GM08714 (cell line): ENCODE data around the gene LRRC70.
"Not testable (repeated sequence)": the region's sequence is repeated elsewhere in the genome, so short reads cannot be mapped to it uniquely, and the experiment has no call there.

ENCODE experiments used
- H3K4me3 ChIP-seq: fragments of 200-500 bp; sonication (Bioruptor generic); 2 replicates; pipeline ENCODE4 v1.5.1; 2014; ENCODE audit warnings: mild to moderate bottlenecking, low read length, inconsistent platforms
- ZNF274 ChIP-seq: IDR thresholded peaks from 2 replicates; pipeline ENCODE4 v1.6.1; 2012; ENCODE audit warnings: mild to moderate bottlenecking, low read depth, low read length

LRRC70 gene

DNA sequence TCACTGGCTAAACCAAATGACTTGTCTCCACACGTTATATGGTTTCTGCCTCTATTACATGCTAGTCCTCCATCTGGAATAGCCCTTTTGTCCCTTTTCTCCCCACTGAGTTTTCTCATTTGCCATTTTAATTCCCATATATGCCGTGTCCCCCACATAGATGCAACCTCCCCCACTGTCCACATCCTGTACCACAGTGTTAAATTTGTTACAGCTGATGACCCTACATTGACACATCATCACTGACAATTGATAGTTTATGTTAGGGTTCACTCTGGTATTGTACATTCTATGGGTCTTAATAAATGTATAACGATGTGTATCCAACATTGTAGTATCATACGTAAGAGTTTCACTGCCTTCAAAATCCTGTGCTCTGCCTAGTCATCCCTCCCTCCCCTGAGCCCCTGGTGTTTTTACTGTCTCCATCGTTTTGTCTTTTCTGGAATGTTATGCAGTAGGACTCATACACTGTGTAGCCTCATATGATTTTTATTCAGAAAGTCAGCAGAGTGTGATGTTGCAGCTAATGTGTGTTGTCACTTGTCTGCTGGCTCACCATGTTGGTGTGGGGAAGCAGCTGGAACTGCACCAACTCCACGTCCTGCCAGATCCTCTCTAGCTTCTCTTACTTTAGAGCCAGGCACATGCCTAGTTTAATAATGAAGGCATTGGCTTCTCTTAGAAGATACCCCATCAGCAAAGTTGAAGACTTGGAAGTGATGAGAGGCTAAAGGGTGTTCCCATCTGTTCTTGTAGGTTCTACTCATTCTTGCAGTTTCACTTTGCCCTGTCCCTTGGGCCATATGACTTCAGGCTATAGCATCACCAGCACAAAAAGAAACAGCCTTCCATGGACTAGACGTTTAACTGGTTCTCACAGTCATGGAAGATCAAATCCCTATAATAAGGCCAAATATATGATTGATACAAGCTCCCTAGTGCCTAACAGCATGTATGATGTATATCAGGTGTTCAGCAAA, 30.2 kb downstream of the LRRC70 start:
- no peak overlapping the region for H3K4me3 ChIP-seq
- no peak for TF ChIP-seq ZNF274

GRCh38 chr5:62614355-62614754, 35.7 kb downstream of the LRRC70 start:
- no peak overlapping the region for H3K4me3 ChIP-seq
- TF ChIP-seq ZNF274 = no peak

DNA sequence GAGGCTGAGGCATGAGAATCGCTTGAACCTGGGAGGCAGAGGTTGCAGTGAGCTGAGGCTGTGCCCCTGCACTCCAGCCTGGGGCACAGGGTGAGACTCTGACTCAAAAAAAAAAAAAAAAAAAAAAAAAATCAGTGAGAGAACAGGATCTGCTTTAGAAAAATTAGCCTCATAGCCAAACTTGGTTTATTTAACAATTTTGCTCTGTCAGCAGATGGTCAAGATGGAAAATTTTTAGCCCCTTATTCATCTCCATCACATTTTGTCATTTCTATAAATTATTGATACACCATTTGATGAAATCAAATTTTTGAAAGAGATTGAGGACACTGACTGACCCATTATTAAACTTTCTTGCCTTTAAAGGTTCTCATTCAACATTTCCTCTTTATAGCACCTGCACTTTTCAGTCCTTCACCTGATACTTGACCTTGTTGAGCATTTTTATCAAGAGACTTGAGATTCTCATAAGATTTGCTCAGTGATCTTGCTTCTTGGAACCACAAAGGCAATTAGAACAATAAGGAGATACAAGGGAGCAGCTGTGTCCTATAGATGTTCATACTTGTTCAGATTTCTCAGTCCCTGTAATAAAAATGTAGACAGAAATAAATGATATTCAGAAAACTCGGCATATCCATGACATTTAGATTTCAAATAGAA, 38.1 kb downstream of the LRRC70 start:
- TF ChIP-seq ZNF274 = no peak
- H3K4me3 ChIP-seq = no peak overlapping the region

DNA sequence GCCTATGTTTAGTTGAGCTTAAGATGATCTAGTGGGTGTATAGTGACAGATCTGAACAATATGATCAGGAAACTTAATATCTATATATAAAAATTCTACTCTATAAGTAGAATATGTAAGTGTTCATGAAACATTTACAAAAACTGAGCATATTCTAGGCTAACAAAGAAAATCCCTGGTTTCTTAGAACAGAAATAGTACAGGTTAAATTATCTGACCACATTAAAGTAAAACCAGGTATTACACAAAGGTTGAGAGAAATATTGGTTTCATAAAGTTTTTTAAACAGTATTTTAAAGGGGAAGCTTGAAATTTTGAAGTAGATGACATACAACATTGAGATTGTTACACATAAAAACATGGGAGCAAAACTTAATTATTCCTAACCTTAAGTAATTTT, 39.3 kb downstream of the LRRC70 start:
- no peak for TF ChIP-seq ZNF274

DNA sequence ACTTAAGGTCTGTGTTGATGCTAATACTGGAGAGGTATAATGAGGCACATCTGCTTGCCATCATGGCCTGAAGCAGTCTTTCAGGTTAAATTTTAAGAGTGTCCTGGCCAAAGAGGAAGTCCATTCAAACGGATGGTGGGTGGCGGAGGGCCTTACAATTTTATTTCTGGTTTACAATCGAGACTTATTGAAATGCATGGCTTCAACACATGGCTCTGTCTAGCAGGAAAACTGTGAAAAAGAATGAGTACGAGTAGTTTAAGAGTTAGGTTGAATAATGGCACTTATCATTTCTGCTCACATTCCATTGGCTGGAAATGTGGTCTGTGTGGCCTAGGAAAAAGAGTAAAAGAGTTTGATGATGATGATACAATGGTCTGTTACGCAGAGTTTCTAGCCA, 42.1 kb downstream of the LRRC70 start:
- no peak overlapping the region for H3K4me3 ChIP-seq
- TF ChIP-seq ZNF274 = no peak

More for the DNA sequence above, 39.3 kb downstream of the LRRC70 start:
- no peak overlapping the region for H3K4me3 ChIP-seq

DNA sequence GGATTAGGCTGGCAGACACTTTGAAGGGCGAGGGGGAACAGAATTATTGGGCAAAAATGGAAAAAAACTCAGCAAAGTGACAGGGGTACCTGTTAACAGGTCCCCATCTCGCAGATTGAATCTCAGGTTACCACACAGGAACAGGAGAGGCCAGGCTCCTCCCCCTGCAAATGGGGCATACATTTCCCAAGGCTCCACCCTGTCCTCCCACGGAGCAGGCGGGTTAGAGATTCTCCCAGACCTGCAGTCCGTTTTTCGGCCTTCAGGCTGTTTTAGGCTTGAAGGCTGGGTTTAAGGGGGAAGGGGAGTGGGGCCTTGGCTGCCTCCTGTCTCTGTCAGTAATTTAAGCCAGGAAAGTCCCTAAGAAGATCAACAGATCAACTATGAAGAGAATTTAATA, 42.7 kb downstream of the LRRC70 start:
- no peak for TF ChIP-seq ZNF274
- no peak overlapping the region for H3K4me3 ChIP-seq

DNA sequence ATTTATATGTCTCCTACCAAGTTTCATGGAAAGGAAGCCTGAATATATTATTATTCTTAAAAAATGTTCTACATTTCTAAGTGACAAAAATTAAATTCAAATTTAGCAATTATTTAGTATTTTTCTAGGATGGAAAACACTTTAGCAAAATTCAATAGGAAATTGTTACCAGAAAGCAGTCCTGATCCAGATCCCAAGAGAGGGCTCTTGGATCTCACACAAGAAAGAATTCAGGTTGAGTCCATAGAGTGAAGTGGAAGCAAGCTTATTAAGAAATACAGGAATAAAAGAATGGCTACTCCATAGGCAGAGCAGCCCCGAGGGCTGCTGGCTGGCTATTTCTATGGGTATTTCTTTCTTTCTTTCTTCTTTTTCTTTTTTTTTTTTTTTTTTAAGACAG, 44.7 kb downstream of the LRRC70 start:
- no peak for TF ChIP-seq ZNF274
- no peak overlapping the region for H3K4me3 ChIP-seq

GRCh38 chr5:62624436-62624835, 45.8 kb downstream of the LRRC70 start:
- H3K4me3 ChIP-seq = not testable (repeated sequence)

DNA sequence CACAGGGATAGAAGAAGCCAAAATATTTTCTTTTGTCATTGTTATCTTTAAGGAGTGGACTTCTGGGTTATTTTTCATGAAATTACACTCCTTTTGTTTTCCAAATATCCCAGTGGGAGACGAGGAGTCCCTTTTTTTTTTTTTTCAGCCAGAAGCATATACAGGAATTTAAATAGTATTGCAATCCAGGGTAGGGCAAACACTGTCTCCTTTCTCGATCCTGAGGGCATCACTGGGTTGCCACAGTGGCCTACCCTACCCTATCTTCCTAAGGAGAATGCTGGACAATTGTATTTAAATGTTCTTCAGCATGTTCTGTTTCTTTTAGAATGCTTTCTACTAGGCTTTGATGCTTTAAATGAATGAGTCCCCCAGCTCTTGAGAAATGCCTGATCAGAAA, 47.9 kb downstream of the LRRC70 start:
- H3K4me3 ChIP-seq = no peak overlapping the region
- no peak for TF ChIP-seq ZNF274

DNA sequence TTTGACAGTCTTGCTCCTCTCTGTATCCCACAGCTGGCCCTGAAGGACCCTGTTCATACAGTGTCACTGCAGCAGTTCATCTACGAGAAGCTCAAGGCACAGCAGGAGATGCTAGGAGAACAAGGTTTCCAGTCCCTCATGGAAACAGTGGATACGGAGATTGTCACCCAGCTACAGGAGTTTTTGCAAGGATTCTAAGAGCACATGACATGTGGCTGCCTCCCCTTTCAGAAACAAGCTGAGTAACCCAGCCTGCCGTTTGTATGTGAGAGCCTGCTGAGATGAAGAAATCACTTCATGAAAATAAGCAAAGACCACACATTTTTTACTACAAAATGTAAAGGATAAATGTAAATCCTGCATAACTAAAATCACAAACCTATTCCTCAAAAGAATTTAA, 48.5 kb downstream of the LRRC70 start:
- TF ChIP-seq ZNF274 = no peak
- H3K4me3 ChIP-seq = no peak overlapping the region

DNA sequence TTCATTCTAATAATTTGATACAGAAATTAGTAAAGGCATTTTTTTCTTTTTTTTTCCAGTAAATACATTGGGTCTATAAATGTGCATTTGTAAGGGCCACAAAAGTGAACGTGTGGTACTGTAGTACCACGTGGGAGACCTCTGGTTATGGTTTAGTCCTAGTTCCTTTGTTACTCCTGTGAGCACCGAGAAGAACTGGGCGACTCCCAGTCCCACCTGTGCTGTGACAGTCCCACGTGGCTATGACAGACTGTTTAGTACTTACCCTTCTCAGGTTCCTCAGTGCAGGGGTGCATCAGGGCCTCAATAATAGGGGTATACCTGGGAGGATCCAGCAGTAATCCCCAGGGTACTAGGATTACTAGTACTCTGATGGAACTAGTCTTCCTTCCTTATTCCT, 49.3 kb downstream of the LRRC70 start:
- H3K4me3 ChIP-seq = no peak overlapping the region
- TF ChIP-seq ZNF274 = no peak
